Activated CD8-positive, alpha-beta memory T cell treated with anti-CD3 and anti-CD28 coated beads, Interleukin-2, amount 50 U/mL, for 4 hours (primary cell): ENCODE data around the gene TLNRD1.
"Not testable (repeated sequence)": the region's sequence is repeated elsewhere in the genome, so short reads cannot be mapped to it uniquely, and the experiment has no call there.

Experiments used
- DNase-seq: peaks from one replicate; pipeline ENCODE4 v3.0.0-alpha.2; 2020

Gene TLNRD1

DNA sequence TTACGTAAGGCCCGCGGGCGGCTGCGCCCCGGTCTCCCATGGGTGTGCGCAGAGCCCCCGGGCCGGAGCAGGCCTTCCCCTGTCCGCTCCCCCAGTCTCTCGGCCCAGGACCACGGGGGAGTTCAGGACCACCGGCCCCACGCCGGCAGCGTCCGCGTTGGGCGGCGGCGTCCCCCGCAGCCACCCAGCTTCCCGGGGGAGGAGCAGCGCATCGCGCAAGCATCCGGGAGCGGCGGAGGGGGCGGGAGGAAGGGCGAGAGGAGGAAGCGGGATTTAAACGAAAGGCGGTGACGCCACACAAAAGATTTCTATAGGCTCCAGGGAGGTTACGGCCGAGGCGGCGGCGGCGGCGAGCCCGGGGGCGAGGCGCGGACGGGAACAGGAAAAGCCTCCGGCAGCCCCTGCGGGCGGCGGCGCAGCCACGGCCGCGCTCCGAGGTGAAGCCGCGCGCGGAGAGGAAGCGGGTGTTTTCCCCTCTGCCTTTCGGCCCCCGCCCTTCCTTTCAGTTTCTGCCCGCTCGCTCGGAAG is at the start of gene TLNRD1:
Gene TLNRD1 (plus strand): TSS at position 300 of the 528 bp plus-strand sequence. CDS start 1,349 bp downstream, outside the sequence.
- DNase-seq, result peak; percentile 82

DNA sequence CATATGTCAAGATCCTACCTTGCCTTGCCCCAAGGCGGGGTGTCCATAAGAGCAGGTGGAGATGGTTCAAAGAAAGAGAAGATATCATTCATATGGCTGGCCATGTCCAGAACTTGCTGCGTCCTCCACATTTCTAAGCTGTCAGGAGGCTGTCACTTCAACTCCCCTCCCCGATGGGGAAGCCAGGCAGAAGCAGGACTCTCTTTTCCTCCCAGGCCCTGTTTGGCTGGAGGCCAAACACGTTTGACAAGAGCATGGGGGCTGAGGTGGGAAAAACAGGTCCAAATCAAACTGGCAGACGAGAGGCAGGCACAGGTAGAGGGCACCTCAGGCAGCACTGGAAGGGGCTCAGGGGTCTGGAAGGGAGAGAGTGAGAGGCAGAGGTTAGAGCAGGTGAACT is 48.8 kb upstream of the TLNRD1 start:
- no peak for DNase-seq

DNA sequence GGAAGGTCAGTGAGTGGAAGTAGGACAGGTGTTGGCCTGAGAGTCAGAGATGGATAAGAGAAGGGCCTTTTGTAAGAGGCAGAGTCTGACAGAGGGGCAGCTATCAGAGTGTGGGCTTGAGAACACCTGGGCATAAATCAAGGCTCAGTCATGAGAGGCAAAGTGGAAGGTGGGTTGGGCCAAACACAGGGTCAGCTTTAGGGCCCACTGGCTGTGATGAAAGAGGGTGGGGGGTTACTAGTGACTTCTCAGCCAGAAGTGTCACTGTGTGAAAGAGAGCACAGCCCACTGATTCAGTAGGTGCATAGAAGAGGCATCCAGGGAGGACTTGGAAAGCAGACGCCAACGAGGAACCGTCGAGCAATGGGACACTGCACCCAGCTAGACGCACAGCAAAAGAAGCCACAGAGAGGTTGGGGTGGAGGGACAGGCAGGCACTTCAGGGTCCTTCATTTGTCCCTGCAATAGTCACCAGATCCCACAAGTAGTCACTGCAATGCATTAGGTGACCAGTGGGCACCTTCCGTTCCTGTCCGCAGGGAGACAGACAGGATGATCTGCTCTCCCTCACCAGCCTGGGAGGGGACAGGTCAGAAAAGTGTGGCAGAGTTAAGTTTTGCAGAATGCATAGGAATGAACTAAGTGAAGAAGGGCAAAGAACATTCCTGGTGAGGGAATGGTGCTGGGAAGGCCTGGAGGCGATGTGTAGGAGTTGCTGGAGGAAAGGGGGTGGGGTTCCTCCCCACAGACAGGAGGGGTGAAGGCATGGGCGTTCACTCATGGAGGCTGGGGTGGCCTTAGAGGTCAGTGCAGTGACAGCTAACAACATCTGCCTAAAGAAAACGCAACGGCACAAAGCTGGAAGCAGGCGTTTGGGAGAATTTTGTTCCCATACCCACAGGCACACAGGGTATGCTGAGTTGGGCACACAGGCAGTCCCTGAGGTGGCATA is 47.4 kb upstream of the TLNRD1 start:
- no peak for DNase-seq

DNA sequence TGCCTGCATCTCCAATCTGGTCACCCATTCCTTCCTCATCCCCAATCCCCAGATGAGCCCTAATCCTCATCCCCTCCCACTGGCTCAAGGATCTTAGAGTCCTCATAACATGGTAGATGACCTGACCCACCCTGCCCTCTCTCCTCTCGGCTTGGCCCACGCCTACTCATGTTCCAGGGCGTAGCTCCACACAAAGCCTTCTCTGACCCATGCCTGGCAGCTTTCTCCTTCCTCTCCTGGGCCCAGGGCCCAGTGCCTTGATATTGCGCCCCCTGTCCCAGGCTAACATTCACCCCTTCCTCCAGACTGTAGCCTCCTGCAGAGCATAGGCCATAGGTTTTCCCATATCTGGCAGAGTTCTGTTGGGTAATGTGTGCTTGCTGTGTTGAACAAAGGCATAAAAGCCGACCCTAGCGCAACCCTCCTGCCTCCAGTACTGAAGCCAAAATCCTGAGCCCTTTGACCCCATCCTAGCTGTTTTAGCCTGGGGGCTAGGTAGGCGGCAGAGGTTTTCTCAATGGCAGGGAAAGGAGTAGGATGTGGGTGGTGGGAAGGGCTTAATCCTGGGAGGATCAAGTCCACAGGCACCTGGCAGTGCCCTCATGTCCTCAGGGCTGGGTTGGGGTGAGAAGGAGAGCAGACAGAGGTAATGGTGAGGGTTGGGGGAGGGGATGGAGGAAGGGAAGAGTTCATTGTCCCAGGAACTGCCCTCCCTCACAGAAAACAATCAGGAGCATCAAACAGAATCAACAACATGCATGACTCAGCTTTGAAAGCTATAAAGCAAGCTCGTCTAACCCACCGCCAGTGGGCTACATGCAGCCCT is 46.6 kb upstream of the TLNRD1 start:
- no peak for DNase-seq

DNA sequence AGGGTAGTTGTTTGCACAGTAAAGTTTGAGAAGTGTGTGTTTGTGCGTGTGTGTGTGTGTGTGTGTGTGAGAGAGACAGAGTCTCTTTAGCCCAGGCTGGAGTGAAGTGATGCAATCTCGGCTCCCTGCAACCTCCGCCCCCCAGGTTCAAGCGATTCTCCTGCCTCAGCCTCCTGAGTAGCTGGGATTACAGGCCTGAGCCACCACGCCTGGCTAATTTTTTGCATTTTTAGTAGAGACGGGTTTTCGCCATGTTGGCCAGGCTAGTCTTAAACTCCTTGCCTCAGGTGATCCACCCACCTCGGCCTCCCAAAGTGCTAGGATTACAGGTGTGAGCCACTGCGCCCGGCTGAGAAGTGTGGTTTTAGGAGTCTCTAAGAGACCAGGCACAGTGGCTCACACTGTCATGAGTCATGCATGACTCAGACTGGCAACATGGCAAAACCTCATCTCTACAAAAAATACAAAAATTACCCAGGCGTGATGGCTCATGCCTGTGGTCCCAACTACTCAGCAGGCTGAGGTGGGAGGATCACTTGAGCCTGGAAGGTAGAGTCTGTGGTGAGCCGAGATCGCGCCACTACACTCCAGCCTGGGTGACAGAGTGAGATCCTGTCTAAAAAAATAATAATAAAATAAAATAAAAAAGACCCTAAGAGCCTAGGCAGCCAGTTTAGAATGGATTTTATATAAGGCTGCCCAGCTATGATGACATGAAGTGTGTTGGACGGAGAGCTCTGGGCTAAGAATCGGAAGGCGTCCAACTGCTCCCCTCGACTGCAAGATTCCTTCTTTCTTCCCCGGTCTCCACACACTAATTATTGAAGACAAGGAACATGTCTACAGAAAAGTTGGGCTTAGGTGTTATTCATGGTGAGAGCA is 44.9 kb upstream of the TLNRD1 start:
- peak; percentile 41 for DNase-seq

DNA sequence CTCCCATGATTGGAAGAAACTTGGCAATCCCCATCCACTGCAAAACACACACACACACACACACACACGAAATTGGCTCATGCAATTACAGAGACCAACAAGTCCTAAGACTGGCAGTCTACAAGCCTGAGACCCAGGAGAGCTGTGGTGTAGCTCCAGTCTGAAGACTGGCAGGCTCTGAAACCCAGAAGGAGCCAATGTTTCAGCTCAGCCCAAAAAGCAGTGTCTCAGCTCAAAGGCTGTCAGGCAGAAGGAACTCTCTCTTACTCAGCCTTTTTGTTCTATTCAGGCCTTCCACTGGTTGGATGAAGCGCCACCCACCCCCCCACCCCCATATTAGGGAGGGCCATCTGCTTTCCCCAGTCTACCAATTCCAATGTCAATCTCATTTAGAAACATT is 43.2 kb upstream of the TLNRD1 start:
- DNase-seq, result no peak

DNA sequence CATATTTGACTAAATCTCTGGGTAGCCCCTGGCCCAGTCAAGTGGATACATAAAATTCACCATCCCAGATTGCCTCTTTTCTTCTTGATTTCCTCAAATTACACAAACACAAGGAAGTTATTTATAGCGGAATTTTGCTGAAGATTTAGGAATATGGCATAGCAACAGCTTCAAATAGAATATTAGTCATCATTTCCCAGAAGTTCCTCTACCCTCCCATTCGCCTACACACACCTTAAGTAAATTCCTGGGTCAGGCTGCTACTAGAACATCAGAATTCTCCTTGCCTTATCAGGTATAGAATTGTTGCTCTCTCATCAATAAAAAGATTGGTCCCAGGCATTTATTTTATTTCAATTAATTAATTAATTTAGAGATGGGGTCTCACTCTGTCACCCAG is 42.7 kb upstream of the TLNRD1 start:
- DNase-seq, result no peak

DNA sequence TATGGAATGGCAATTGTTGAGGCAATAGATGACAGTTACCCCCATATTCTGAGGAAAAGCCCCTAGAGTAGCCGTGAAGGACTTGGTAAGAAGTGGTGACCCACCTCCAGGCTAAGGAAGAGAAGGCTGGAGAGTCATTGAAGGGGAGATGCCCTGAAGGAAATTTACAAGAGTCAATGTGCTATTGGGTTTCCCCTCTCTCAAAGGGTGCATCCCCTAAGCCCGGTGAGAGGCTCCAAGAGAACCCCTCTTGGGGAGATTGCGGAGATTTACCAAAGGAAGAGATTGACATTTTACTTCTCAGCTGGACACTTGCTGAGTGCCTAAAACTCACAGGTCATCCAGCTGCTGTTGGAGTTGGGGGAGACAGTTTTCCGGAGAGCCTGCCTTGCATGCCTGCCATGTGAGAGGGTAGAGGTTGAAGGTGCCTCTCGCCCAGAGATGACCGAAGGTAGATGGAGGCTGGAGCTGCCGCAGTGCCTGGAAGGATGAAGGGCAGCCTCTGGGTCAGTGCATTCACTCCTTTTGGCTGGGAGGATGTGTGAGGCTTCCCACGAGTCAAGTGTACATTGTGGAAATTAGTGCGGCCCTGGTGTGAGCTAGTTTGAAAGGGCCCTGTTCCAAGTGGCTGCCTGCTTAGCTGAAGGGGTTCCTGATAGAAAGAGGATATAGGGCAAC is 41.8 kb upstream of the TLNRD1 start:
- DNase-seq, result no peak

DNA sequence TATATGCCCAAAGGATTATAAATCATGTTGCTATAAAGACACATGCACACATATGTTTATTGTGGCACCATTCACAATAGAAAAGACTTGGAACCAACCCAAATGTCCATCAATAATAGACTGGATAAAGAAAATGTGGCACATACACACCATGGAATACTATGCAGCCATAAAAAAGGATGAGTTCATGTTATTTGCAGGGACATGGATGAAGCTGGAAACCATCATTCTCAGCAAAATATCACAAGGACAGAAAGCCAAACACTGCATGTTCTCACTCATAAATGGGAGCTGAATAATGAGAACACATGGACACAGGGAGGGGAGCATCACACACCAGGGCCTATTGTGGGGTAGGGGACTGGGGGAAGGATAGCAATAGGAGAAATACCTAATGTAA is 35.3 kb upstream of the TLNRD1 start:
- DNase-seq, result not testable (repeated sequence)

DNA sequence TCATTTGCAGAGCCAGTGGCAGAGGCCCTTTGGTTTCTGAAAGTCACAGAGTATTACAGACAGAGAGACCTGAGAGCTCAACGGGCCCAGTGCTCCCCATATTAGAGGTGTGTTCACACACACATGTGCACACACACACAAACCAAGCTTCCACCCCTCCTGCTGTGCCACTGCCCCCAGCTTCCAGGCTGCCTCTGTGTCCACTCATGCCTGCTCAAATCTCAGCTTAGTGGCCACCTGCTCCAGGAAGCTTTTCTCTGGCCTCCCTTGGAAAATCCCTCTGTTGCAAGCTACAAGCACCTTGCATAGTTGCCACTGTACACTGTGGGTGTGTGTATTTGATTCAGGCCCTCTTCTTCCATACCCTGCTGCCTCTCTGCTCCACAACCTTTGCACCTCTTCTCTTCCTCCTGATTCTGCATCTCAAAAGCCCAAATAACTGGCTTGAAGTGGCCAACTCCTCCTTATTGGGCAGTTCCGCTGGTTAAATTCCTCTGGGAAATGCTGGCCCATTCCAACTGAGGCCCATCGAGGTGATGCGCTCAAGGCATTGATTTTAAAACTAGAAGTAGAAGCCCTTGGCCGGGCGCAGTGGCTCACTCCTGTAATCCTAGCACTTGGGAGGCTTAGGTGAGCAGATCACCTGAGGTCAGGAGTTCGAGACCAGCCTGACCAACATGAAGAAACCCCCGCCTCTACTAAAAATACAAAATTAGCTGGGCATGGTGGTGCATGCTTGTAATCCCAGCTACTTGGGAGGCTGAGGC is 34.1 kb upstream of the TLNRD1 start:
- DNase-seq, result no peak

DNA sequence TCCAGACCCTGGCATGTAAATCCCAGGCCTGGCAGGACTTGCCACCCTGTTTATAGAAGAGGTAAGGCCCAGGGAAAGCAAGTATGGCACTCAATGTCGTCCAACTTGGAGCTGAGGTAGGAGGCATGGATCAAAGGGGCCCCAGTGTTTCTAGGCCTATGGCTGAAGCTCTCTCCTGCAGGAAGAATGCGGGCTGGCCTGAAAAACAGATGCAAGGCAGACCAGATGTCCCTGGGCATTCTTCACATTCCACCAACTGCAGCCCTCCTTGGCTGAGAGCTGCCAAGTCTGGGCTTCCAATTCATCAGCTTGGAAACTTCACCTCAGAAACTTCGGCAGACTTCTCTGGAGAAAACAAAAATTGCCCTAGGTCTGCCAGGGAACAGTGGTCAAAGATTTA is 33.3 kb upstream of the TLNRD1 start:
- DNase-seq, result no peak

DNA sequence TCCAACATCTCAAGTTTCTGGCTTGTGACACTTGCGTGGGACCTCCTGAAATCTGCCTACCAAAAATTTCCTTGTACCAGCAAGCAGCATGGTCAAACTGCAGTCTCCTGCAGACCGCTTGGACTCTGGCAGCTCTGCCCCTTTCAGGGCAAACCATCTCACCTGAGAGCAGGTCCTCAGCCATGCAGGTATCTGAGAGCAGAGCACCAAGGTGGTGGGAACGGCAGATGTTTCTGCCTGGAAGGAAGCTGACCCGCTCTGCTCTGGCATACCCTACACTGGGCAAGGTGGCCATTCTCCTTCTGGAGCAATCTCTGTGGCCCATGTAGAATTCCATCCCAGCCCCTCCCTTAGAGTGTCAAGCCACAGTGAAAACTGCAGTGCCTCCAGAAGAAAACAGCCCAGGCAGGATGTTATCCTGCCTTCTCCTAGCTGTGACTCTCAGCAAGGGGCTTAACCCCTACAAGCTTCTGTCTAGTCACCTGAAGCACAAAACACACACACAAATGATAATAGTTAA is 32.7 kb upstream of the TLNRD1 start:
- no peak for DNase-seq

DNA sequence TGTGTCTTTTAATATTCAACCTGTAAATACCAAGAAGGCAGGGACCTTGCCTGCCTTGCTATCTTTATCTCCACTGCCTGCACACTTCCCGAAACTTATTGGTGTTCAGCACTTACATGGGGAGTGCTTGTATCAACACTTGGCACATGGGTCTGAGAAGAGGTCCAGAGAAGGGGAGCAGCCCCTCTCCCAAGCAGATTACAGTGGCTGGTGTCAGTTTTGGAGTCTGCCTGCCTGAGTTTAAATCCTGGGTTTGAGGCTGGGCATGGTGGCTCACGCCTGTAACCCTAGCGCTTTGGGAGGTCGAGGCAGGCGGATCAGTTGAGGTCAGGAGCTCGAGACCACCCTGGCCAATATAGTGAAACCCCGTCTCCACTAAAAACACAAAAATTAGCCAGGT is 31.4 kb upstream of the TLNRD1 start:
- no peak for DNase-seq

DNA sequence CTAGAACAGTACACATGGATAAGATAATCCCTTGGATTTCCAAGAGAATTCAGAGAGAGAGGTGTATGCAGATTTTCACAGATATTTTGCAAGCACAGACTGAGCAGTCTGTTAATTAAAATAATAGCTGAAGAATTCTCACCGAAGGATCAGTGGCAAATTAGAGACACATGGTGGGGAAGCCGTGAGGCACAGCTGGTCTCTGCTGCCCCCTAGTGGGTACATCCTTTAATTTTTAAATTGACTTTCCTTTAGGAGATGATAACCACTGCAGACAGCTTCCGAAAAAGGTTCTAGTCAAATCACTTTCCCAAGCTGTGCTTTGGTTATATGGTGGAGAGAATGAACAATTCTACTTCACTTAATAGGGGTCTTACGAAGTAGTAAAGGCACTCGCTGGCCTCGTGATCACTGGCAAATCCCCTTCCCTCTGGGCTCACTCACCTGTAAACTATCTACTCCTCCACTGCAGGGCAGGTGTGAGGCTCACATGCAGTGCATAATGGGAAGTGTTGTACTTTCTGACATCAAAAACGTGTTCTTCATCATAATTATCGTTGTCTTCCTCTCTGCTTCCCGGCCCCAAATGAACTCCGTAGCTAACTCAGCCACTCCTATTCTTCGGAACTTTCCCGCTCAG is 30.6 kb upstream of the TLNRD1 start:
- peak; percentile 64 for DNase-seq

DNA sequence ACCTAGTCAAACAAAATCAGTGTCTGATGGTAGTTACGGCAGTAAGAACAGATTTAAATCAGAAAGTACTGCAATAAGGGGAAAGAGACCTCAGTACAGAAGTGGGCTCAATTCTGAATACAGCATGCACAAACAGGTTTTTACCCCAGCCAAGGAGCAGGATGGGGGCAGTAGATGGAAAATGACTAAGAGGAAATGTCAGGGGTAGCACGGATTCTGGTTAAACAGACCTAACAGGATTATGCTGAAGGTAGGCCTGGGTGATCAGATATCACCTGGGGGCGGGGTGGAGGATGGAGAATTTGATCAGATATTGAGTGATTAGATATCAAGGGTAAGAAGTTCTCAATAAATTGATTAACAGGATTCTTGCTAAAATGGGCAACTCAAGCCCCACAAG is 30.1 kb upstream of the TLNRD1 start:
- DNase-seq, result no peak

DNA sequence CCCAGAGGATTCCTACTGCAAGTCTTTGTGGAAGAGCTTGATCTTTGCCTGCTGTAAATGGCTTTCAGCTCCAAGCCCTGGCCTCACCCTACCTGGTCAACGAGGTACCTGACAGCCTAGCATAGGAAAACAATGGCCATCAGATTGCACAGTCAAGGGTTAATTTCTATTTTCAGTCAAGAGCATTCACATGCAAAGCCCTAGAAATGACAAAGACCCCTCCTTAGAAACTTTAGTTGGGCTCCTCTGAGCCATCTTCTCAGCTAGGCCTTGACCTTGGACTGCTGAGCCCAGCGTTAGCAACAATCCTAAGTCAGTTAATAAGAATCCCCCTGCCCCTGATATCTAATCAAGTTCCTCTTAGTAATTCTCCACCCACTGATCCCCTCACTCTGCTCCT is 29.6 kb upstream of the TLNRD1 start:
- DNase-seq, result no peak

DNA sequence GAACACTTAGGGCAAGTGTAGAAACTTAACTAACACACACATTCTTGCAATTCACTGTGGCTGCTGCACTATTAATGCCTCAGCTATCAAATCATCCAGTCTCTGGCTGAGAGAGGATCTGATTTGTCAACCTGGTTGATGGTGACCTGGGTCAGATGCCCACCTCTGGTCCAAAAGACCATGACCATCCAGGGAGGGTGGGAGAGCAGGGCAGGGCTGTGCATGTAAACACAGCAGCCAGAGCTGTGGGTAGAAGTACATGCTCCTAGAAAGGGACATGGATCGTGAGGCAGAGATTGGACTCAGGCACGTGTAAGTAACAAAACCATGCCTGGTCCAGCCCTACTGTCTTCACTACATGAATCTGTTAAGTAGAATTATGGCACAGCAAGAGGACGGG is 28.4 kb upstream of the TLNRD1 start:
- DNase-seq, result no peak

DNA sequence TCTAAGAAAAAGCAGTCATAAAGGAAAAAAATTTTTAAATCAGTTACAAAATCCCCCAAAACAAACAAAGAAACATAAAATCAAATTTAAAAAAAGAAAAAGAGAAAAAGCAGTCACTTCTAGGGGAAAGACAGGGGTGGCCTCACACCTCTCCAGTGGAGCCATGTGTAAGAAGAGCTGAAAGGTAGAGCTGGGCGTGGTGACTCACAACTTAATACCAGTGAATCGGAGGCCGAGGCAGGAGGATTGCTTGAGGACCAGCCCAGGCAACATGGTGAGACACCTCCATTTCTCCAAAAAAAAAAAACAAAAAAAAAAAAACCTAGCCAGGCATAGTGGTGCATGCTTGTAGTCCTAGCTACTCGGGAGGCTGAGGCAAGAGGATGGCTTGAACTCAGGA is 25.8 kb upstream of the TLNRD1 start:
- no peak for DNase-seq

DNA sequence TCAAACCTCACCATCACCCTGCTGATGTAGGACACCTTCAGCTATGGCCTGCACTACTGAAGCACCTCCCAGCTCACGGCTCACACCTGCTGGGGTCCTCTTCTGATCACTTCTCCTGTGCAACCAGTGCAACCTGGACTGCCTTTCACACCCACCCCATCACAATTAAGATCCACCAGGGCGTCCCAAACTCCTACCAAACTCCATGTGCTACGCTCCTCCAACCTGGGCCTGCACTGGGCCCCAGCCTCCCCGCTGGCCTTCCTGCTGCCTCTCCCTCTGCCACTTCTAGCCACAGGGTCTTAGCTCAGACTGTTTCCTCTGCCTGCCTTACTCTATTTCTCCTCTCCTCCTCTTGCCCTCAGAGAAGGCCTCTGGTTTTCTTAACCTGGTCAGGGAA is 23.9 kb upstream of the TLNRD1 start:
- DNase-seq, result no peak

DNA sequence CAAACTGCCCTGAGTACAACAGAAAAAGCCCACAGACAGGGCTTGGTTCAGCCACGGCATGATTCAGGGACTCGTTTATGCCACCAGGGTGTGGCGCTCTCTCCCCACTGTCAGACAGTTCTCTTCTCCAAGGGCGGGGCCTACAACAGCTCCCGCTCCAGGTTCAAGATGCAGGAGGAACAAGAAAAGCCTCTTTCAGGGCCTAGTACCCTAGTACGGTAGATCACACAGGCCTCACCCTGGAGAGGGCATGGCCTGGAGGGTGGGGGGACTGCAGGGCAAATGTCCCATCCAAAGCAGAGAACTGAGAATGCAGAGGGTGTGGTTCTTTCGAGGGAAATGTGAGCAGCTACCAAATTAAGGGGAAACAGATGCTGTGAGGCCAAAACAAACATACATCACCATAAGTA is 23.1 kb upstream of the TLNRD1 start:
- peak; percentile 31 for DNase-seq
